Measurements from ENCODE around the gene ANXA8. TPM values are rescaled to one million over a fixed set of nuclear protein-coding genes. Genes with fewer than 3 reads are reported as not detected.

ANXA8 gene
- total RNA-seq, 2 experiments from 2014 or later: not detected

- ChIA-PET CTCF (ENCODE audit: unreplicated experiment) (no interaction called here), POLR2A (no interaction called here)
- intact Hi-C loops (cut with micrococcal nuclease; ENCODE audit: unreplicated experiment): no loop called here
- Histone ChIP-seq H3K27ac (ENCODE audit: low read depth, low read length, poor library complexity, severe bottlenecking) (no peak overlapping the region), H3K9me3 (ENCODE audit: low read length) (no peaks in the 10 kb centered on the region), H3K4me3 (ENCODE audit: low read depth, low read length, poor library complexity, severe bottlenecking) (no peak overlapping the region), H4K20me1 (ENCODE audit: insufficient read depth, low read length) (no peaks in the 10 kb centered on the region), H3K9me2 (ENCODE audit: insufficient read depth, low read length) (no peaks in the 10 kb centered on the region), H3K4me1 (ENCODE audit: insufficient read depth, low read length, poor library complexity, severe bottlenecking) (no peaks in the 10 kb centered on the region), H3K79me2 (ENCODE audit: insufficient read depth, low read depth, low read length) (no peaks in the 10 kb centered on the region), H2AFZ (ENCODE audit: low read length) (no peak overlapping the region), H3K36me3 (ENCODE audit: insufficient read depth, low read length) (no peaks in the 10 kb centered on the region), H3K4me2 (ENCODE audit: low read length) (no peak overlapping the region)
- TF ChIP-seq CTCF (conservative IDR thresholded peaks at IDR 0.05; ENCODE audit: low read length) (no peak), EZH2phosphoT487 (IDR thresholded peaks at IDR 0.05; ENCODE audit: borderline replicate concordance, low read depth, low read length) (no peak)
- DNase-seq (ENCODE audit: low spot score): no peak
- no TSS peak for BruUV-seq (replicated peaks)
Measured at GRCh38 chr10:47418321-47418720, 65.6 kb downstream of the ANXA8 start.

Small RNAs within 50 kb of the gene (small RNA-seq; reads per million reads assigned to genes)
- gene AL591684.3: not detected
- not detected for gene RNA5SP312

Other genes with a start within 250 kb of the ANXA8 start
- not detected in 2 replicates for gene GDF10, start 183.9 kb downstream of the ANXA8 start, total RNA-seq (2014; rRNA removed; shearing (Covaris generic))
- gene GDF10, start 183.9 kb downstream of the ANXA8 start, total RNA-seq (2022): not detected in 2 replicates
- not detected in 2 replicates for gene GDF2, start 161.7 kb downstream of the ANXA8 start, total RNA-seq (2014; rRNA removed; shearing (Covaris generic))
- not detected in 2 replicates for gene GDF2, start 161.7 kb downstream of the ANXA8 start, total RNA-seq (2022)
- gene RBP3, start 135.8 kb downstream of the ANXA8 start, total RNA-seq (2014; rRNA removed; shearing (Covaris generic)): not detected in 2 replicates
- gene RBP3, start 135.8 kb downstream of the ANXA8 start, total RNA-seq (2022): not detected in 2 replicates
- gene ZNF488, start 99.8 kb downstream of the ANXA8 start, total RNA-seq (2014; rRNA removed; shearing (Covaris generic)): 0.06 and 0.31 TPM in 2 replicates
- 0.30 and 0.34 TPM in 2 replicates for gene ZNF488, start 99.8 kb downstream of the ANXA8 start, total RNA-seq (2022)
- not detected in 2 replicates for gene FAM25G, start 7.6 kb upstream of the ANXA8 start, total RNA-seq (2014; rRNA removed; shearing (Covaris generic))
- gene FAM25G, start 7.6 kb upstream of the ANXA8 start, total RNA-seq (2022): not detected in 2 replicates
- 4.8 and 7.4 TPM in 2 replicates for gene AGAP9, start 39.5 kb upstream of the ANXA8 start, total RNA-seq (2014; rRNA removed; shearing (Covaris generic))
- 7.6 and 8.0 TPM in 2 replicates for gene AGAP9, start 39.5 kb upstream of the ANXA8 start, total RNA-seq (2022)

Measured in OCI-LY7 (cell line).